GM19238 (cell line): ENCODE data around the gene FERMT3.

ENCODE experiments used
- DNase-seq: peaks from one replicate; pipeline ENCODE4 v3.0.0; 2011; ENCODE audit warnings: low spot score; ENCODE audit not compliant: insufficient read length

Gene FERMT3

GRCh38 chr11:64262271-64263002 is 55.9 kb downstream of the FERMT3 start:
- DNase-seq: no peak

DNA sequence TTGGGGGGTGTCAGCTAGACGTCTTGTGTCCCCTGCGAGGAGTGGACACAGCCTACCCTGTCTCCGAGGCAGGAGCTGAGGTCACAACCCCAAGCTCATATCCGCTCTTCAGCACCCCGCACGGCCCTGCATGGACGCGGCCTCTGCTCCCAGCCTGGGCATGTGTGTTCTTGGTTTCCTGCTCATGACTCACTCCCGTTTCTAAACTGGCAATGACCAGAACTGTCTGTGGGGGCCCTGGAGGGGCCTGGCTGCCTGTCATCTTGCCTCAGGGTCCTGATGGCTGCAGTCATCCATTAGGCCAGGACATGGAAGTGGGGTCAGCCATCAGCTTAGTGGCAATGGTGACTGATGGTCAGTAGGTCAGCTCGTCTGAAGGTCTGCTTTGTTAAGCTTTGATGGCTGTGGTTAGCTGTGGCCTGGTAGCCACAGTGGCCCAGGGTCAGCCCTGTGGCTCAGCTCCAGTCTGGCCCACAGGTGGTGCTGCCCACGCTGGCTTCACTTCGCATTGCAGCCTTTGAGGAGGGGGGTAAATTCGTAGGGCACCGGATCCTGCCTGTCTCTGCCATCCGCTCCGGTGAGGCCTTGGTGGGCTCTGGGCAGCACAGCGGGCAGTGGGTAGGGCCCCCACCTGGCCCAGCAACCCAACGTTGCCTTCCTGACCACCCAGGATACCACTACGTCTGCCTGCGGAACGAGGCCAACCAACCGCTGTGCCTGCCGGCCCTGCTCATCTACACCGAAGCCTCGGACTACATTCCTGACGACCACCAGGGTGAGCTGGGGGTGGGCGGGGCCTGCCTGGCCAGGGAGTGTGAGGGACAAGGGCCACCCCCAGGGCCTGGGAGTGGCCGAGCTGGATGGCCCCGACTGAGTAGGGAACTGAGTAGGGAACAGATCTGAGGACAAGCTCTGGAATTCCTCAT is 56.8 kb downstream of the FERMT3 start:
- no peak for DNase-seq

DNA sequence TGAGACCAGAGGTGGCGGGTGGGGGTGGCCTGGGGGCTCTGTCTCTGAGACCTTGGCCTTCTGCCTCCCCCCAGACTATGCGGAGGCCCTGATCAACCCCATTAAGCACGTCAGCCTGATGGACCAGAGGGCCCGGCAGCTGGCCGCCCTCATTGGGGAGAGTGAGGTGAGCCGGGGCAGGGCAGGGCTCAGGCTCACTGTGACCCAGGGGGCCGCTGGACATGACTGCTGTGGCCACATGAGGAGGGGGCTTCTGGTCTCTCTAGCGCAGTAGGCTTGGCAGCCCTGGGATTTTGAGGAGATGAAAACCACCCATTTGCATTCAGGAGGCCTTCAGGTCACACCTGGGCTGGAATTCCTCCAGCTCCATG is 57.4 kb downstream of the FERMT3 start:
- no peak for DNase-seq

DNA sequence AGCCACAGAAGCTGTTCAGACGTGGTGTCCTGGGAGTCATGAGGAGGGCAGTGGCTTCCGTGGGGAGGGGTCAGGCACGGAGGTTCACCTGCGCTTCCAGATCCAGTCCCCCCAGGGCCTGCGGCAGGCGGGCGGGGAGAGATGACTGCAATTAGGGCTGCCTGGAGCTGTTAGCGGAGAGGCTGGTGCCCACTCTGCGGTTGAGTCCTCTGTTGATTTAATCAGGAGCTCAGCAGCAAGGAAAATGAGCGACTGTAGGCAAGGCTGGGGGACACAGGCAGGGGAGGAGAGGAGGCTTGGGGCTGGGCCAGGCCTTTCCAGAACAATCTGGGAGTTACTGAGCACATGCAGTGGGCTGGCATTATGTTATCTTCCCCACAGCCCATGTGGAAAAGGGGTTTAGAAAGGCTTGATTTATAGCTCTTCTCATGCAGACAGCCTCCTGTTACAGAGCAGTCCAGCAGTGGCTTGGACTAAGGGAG is 57.9 kb downstream of the FERMT3 start:
- no peak for DNase-seq

GRCh38 chr11:64265176-64266160 is 58.9 kb downstream of the FERMT3 start:
- no peak for DNase-seq

DNA sequence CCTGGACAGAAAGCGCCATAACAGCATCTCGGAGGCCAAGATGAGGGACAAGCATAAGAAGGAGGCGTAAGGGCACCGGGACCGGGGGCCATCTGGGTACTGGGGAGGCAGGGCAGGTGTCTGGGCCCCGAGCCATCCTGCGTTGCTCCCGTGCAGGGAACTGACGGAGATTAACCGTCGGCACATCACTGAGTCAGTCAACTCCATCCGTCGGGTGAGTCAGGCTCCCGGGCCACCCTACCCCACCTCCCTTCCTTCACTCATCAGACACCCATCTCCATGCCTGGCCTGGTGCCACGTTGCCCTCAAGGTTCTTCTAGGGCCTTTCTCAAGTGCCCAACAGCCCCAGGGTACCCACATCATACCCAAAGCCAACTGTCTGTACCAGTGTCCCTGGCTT is 59.8 kb downstream of the FERMT3 start:
- no peak for DNase-seq

- no peak for DNase-seq
Measured at GRCh38 chr11:64267207-64267945, 60.9 kb downstream of the FERMT3 start.

- DNase-seq: no peak
Measured at GRCh38 chr11:64268025-64268892, 61.7 kb downstream of the FERMT3 start.

DNA sequence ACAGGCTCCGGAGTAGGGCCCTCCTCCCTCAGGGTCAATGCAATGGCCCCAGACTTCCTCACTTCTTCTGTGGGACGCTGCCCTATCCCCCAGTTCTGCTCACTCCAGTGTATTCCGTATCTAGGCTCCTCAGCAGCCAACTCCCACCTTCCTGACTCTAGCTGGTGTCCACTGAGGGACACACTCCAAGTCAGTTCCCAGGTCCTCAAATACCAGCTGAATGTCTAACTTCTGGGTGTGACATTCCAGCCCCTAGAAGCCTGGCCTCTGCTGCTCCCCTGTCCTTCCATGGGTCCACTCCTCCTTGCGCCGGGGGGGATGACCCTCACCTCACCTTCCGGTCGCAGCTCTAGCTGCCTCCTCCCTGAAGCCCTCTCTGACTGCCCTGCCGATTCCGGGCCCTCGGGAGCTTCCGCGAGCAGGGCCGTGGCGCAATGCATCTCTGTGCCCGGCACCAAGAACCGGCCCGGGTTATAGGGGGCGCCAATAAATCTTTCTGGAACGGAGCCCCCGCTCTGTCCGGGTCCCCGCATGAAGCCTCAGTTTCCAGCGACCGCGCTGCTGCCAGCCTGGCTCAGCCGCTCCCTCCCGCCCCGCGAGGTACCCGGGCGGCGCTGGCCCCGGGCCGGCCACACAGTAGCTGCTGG is 62.5 kb downstream of the FERMT3 start:
- no peak for DNase-seq

DNA sequence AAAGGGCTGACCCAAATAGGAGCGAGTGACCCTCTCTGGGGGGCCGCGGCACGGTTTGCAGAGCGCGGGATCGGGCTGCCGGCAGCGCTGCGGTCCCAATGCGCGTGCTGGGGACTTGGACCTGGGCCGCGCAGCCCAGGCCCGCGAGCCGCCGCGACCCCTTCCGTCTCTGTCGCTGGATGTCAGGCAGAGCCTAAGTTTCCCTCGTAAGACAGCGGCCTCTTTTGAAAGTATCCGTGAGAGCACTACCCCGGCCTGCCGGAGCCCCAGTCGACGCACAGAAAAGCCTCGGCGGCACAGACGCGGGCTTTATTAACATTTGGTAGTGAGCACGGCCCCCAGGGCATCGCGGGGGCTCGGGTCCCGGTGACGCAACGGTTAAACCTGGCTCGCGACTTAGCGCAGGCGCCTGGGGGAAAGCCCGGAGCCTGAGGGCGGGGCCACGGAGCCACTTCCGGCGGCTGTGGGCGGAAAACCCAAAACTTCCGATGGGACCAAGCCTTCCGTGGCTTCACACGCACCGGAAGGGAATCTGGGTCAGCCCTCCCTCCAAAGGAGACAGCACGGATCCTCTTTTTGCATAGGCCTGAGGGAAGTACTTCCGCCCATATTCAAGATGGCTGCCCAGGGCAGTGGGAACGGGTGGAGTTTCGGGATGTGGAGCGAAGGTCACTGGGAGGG is 63.2 kb downstream of the FERMT3 start:
- peak; percentile 87 for DNase-seq
